Measurements from ENCODE around the gene MEG3.

MEG3 gene

GRCh38 chr14:100867631-100868315 is 41.9 kb downstream of the MEG3 start:
- DNase-seq = no peak

DNA sequence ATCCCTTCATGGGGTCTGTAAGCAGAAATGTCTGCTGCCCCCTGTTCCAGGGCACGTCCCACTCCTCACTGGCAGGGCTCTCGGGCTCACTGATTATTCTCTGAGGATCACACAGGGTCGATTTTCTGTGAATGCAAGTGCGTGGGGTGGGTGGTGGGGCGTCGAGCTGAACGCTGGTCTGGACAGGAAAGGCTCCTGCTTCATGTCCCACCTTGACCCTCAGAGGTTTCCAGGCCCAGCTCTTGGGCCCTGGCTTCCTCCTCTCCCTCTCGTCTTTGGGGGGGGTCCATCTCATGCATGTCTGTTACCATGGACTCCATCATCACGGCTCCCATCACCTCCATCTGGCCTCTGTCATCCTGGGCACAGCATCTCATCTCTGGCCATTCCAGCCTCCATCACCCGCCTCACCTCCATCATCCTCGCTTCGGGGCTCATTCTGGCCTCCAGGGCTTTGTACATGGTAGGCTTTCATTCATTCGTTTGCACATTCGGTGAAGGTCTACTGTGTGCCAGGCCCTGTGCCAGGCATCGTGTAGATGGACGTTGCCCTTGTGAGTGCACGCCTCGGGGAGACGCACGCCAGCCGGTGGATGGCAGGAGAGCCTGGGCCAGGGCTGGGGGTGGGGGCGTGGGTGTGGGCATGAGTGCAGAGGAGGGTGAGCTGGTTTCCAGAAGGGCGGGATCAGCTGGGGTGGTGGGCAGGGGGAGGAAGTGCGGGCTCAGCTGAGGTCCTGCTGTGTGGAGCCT is 42.9 kb downstream of the MEG3 start:
- no peak for DNase-seq

DNA sequence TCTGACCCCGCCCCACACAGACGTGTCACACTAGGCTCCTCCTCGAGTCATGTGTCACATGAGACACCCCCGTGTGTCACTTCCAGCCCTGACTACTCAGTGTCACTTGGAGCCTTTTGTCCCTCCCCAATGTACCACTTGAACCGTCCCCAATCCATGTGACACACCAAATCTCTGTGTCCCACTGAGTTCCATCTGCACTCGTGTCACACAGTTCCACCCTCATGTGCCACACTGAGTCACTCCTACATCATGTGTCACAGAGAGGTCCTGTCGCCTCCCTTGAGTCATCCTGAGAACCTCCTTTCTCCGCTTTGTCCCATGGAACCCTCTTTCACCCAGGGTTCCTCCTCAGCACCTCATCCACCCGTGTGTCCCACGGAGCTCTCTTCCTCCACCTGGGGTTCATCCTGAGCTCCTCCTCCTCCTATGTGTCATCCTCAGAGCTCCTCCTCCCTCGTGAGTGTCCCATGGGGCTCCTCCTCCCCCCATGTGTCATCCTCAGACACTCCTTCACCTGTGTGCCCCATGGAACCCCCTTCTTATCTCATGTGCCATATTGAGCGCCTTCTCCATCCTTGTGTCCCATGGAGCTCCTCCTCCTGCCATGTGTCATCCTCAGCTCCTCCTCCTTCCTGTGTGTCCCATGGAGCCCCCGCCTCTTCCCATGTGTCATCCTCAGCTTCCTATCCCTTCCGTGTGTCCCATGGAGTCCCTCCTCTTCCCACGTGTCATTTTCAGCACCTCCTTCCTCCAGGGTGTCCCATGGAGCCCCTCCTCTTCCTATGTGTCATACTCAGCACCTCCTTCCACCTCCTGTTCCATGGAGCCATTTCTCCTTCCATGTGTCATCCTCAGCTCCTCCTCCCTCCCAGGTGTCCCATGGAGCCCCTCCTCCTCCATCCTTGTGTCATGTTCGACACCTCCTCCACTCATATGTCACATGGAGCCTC is 45.6 kb downstream of the MEG3 start:
- DNase-seq = no peak

DNA sequence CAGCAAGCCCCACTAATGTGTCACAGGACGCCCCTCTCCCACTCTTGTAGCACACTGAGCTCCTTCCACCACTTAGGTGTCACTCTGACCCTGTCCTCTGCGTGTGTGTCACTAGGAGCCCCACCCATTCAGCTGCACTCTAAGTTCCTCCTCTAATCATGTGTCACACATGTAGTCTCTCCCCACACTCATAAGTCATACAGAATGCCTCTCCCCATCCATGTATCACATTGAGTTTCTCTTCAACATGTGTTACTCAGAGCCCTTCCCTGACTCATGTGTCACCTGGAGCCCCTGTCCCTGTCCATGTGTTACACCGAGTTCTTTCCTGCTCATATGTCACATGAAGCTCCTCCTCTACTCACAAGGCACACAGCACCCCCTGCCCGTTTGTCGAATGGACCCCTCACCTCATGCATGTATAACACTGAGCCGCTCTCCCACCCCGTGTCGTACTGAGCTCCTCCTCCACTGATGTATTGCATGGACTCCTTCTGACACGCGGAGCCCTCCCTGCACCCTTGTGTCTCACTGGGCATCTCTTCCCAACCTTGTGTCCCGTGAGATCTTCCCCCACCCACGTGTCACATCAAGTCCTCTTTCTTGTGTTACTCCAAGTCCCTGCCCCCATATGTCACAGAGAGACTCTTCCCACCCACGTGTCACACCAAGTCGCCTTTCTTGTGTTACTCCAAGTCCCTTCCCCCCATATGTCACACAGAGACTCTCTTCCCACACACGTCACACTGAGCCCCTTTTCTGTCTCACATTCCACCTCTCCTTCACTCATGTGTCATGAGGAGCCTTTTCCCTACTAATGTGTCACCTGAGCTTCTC is 46.6 kb downstream of the MEG3 start:
- DNase-seq = no peak

DNA sequence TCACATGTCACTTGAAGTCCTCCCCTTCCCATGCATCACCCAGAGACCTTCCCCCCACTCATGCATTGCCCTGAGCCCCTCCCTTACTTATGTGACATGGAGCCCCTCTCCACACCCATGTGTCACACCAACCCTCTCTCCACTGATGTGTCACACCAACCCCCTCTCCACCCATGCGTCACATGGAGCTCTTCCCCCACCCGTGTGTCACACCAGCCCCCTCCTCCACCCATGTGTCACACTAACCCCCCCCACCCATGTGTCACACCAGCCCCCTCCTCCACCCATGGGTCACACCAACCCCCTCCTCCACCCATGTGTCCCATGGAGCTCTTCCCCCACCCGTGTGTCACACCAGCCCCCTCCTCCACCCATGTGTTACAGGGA is 47.2 kb downstream of the MEG3 start:
- DNase-seq = no peak

DNA sequence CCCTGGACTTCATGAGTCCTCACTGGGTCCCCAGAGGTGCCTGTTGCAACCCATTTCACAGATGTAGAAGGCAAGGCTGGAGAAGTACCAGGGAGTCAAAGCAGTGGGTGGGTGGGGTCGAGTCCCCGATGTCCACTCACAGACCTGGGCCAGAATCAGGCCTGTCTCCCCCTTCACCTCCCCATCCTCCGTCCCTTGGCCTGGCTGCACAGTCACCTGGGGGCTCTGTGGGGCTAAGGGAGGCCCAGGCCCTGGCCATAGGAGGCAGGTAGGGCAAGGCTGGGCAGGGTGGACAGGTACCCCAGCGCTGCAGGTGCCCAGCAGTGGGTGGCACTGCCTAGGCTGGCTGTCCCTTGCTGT is 48.1 kb downstream of the MEG3 start:
- no peak for DNase-seq

- no peak for DNase-seq
Observed at GRCh38 chr14:100874411-100875091, 48.6 kb downstream of the MEG3 start.

DNA sequence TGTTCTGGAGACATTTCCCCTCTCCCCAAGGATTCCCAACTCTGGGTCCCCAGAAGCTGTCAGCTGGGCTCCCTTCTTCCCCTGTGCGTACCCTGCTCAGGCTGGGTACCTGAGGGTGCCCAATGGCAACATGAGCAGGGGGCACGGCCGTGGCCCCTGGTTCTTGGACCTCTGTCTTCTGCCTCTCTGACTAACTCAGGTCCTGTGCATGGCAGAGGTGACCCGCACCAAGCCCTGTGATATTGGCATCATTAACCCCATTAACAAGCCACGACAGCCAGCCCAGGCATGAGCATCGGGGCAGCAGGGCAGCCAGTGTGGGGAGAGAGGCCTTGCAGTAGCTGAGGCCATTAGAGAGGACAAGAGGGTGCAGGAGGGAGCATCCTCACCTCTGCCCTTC is 49.2 kb downstream of the MEG3 start:
- no peak for DNase-seq

- DNase-seq = no peak
Observed at GRCh38 chr14:100875861-100876590, 50.1 kb downstream of the MEG3 start.

DNA sequence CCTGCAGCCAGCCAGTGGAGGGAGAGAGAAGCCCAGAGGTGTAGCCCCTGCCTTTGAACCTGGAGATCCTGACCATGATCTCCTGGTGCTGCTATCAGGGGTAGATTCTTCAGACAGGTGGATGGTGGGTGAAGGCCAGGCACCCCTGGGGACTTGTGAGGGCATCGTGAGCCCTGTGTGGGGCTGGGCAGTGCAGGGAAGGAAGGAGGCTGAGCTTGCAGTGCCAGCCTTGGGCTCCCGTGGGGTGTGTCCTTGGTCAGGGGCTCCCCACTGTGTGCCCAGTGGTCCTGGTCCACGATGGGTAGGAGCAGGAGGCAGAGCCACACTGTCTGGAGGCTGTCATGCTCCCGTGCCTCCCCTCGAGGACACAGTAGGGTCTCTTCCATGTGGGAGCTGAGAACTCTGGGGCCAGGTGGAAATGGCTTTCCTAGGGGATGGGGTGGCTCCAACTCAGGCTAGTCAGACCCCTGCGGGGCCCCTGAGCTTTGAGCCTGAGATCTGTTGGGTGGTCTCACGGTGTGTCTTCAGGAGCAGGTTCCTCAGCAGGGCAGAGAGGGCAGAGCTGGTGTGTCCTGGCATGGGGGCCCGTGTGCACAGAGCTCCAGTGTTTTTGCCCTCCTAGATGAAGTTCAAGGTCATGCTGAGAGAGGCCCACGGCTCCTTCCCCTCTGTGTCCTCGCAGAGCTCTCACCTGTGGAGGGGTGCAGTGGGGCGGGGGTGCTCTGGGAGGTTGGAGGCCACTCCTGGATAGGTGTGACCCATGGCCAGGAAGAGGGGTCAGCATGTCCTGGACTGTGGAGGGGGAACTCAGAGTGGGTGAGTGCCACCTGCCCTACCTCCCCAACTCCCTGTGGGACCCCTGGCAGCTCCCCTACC is 52.6 kb downstream of the MEG3 start:
- no peak for DNase-seq

DNA sequence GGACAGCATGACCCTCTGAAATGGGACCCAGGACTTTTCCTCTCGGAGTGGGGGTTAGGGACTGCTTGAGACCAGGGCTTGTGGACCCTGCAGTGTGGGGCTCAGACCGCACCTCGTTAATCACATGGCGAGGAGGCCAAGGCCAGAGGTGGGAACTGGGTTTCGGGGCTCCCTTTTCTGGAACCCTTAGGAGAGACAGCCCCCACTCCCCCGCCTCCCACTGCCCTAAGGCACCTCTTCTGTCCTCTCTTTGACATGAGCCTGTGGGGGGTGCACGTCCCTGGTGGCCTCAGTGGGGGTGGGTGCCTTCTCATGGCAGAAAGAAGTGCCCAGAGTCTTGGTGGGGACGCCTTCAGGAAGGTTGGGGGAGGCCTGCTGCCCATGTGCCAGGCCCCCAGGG is 53.3 kb downstream of the MEG3 start:
- no peak for DNase-seq

- no peak for DNase-seq
Observed at GRCh38 chr14:100879782-100880181, 53.9 kb downstream of the MEG3 start.

DNA sequence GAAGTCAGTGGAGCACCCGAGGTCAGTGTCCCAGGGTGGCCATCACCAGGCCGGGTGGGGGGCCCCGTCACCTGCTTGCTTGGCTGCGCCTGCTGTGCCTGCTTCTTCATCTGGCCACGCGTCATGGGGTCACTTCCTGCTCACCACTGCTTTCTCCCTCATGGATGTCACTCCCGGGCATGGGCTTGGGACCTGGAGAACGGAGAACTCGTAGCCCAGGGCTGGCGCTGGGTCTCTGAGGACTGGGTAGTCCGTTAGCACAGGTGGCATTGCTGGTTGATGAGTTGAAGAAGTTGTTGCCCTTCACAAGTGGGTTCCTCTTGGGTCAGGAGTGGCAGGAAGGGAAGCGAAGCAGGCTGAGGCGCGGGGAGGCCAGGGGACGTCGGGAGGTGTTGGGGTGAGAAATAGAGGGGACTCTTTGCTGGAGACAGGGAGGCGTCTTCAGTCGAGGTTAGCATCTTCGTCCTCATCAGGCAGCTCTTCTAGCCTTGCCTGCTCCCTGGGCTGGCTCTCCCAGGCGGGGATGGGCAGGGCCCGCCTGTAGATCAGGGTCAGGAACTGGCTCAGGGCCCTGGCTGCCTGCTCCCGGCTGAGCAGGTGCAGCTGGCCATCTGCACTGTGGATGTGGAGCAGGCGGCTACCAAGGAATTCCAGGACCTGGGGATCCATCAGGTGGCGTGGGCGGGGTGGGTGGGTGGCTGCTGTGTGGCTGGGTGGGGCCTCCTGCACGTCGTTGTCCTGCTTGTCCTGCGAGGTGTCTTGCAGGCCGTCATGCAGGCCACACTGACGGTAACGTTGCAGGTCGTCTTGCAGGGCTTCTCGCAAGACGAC is 54.6 kb downstream of the MEG3 start:
- no peak for DNase-seq

DNA sequence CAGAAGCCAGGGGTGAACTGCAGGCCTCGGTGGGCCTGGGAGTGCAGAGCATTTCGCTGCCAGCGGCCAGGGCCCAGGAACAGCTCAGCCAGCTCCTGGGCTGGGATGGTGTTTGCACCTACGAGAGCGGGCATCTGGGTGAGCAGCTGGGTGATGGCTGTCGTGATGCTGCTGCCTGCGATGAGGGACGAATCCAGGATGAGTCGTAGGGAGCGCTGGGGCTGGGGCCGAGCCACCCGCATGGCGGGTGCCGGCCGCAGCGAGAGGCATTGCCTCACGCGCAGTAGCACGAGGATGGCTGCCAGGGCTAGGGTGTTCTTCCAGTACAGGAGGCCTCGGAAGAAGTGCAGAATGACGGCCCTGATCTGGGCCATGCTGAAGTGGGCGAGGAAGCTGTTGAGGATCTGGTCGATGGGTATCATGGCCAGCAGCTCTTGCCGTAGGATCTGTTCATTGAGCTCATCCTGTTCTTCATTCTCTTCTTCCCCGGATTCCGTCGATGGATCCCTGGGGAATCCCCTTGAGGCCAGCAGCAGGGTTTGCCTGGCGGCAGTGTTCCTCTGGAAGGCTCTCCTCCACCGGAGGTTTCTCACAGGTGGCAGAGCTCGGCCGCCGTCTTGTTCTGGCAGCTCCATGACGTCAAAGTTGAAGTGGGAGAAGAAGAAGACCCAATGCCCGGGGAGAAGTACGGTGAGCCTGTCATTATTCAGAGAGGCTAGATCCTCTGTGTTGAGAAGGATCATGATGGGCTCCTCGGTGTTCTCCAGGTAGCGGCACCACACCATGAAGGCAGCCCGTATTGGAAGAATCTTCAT is 55.5 kb downstream of the MEG3 start:
- no peak for DNase-seq

- no peak for DNase-seq
Observed at GRCh38 chr14:100882026-100882967, 56.4 kb downstream of the MEG3 start.

GRCh38 chr14:100882991-100883788 is 57.3 kb downstream of the MEG3 start:
- DNase-seq = no peak

DNA sequence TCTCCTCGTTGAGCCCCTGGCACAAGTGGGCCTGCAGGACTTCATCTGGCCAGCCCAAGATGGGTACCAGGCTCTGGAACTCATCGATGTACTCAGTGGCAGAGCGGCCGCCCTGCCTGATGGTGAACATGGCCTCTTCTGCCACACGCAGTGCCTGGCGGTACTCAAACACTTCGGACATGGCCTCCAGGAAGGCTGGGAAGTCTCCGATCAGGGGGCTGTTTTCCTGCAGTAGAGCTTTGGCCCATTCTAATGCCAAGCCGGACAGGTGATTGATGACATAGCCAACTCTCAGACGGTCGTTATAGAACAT is 57.8 kb downstream of the MEG3 start:
- no peak for DNase-seq
